Measurements from ENCODE around the gene AP5B1.

Gene AP5B1

DNA sequence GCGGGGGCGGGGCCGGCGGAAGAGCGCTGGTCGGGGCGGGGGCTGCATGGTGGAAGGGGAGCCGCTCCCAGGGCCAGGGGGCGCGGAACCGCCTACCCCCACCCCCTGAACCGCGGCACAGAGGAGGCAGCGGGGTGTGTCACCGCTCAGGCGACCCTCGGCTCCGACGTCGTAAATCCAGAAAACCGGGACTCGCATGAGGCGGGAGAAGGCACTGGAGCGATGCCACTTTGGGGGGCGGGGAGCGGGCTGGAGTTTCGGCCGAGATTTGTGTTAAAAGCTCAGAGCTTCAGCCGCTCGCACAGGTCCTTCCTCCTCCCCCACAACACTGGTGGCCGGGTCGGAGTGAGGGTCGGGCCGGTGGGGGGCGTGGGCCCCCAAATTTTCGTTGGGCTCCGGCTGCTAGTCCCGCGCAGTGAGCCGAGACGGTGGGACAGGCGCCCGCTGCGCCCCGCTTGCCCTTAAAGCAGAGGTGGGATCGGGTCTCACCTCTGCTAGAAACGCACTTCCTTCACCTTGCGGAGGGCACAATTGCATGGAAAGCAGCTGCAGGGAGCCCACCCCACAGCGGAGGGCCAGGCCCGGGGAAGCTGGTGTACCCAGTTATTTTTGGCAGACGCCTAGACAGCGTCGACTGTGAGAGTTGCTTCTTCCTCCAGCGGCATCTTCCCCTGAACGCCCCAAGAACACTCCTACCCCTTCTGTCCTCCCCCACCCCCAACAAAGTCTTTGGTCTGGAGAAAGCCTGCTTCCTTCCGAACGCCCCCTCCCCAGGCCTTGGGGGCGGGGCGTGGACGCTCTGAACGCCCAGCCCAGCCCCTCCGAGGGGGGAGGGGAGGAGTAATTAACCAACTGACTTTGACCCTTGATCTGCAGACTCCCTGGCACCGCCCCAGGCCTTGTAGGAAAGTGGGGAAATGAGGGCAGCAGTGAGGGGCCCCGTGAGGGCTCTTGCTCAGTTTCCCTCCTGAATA is 7.2 kb upstream of the AP5B1 start:
- TF ChIP-seq TCF4 (CRISPR knock-in tag; IDR thresholded peaks at IDR 0.05; ENCODE audit: borderline replicate concordance), result no peak
- TF ChIP-seq GLIS3 (CRISPR knock-in tag; IDR thresholded peaks at IDR 0.05), result no peak
- TF ChIP-seq CREB5 (CRISPR knock-in tag; IDR thresholded peaks at IDR 0.05; ENCODE audit: low read depth), result no peak
- TF ChIP-seq ZC3H10 (CRISPR knock-in tag; IDR thresholded peaks at IDR 0.05), result no peak
- no peak for TF ChIP-seq PPARA (CRISPR knock-in tag; IDR thresholded peaks at IDR 0.05; ENCODE audit: borderline replicate concordance)
- no peak for TF ChIP-seq POU6F1 (CRISPR knock-in tag; IDR thresholded peaks at IDR 0.05; ENCODE audit: borderline replicate concordance, low read depth)
- no peak for TF ChIP-seq ARNTL (CRISPR knock-in tag; IDR thresholded peaks at IDR 0.05; ENCODE audit: borderline replicate concordance, low read depth)
- no peak for TF ChIP-seq TOX (CRISPR knock-in tag; IDR thresholded peaks at IDR 0.05; ENCODE audit: borderline replicate concordance)
- TF ChIP-seq RARB (CRISPR knock-in tag; IDR thresholded peaks at IDR 0.05), result no peak
- no peak for TF ChIP-seq ZNF70 (CRISPR knock-in tag; IDR thresholded peaks at IDR 0.05)
- TF ChIP-seq TSHZ2 (CRISPR knock-in tag; IDR thresholded peaks at IDR 0.05), result no peak
- TF ChIP-seq SNAI2 (CRISPR knock-in tag; IDR thresholded peaks at IDR 0.05), result no peak
- no peak for TF ChIP-seq ZFP3 (CRISPR knock-in tag; IDR thresholded peaks at IDR 0.05)
- ATAC-seq, result no peak

DNA sequence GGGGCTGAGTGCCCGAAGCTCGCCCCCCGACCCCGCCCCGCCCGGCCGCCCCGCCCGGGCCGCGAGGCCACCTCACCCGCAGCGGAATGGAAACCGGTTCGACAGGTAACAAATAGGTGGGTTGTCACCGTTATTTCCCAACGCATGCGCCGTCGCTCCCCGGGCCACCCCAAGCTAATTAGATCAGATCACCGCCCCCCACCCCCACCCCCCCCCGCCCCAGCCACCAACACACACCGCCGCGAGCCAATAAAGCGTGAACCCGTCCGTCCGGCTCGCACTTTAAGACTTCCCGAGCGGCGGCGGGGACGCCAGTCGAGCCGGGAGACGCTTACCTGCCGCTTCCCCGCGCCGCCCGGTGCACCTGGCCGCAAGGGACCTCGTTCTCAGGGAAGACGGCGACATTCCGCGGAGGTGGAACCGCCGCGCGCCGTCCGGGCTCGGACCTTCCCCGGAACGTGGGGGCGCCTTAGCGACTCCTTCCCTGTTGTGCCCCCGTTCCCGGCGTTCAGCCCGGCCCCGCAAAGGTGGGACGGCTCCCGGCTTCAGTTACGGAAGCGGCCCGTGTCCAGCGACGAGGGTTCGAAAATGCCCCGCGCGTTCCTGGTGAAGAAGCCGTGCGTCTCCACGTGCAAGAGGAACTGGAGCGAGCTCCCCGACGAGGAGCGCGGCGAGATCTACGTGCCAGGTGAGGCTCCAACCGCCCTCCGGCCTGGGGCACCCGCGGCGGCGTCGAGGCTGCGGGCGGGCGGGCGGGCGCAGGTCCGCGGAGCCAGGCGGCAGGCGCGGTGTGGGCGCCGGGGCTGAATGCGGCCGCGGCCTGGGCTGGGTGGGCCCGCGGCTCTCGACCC is 6.2 kb upstream of the AP5B1 start, which contains the start of gene OVOL1:
OVOL1 (plus strand) TSS at position 278 of the 851 bp plus-strand sequence; CDS start at position 589, 311 bp downstream.
- no peak for TF ChIP-seq PATZ1 (CRISPR knock-in tag; IDR thresholded peaks at IDR 0.05; ENCODE audit: borderline replicate concordance)
- no peak for TF ChIP-seq ARNTL (CRISPR knock-in tag; IDR thresholded peaks at IDR 0.05; ENCODE audit: borderline replicate concordance, low read depth)
- no peak for TF ChIP-seq ZFP30 (CRISPR knock-in tag; IDR thresholded peaks at IDR 0.05)
- no peak for TF ChIP-seq ZNF70 (CRISPR knock-in tag; IDR thresholded peaks at IDR 0.05)
- no peak for TF ChIP-seq CREB5 (CRISPR knock-in tag; IDR thresholded peaks at IDR 0.05; ENCODE audit: low read depth)
- no peak for TF ChIP-seq ISL1 (CRISPR knock-in tag; IDR thresholded peaks at IDR 0.05)
- TF ChIP-seq GLIS3 (CRISPR knock-in tag; IDR thresholded peaks at IDR 0.05), result no peak
- TF ChIP-seq ZFP3 (CRISPR knock-in tag; IDR thresholded peaks at IDR 0.05), result no peak
- TF ChIP-seq TSHZ2 (CRISPR knock-in tag; IDR thresholded peaks at IDR 0.05), result no peak
- TF ChIP-seq ZNF565 (CRISPR knock-in tag; conservative IDR thresholded peaks at IDR 0.05; ENCODE audit: low read depth), result no peak
- no peak for TF ChIP-seq SNAI2 (CRISPR knock-in tag; IDR thresholded peaks at IDR 0.05)
- TF ChIP-seq ZNF8 (CRISPR knock-in tag; IDR thresholded peaks at IDR 0.05), result no peak
- TF ChIP-seq POU6F1 (CRISPR knock-in tag; IDR thresholded peaks at IDR 0.05; ENCODE audit: borderline replicate concordance, low read depth), result no peak
- TF ChIP-seq TCF4 (CRISPR knock-in tag; IDR thresholded peaks at IDR 0.05; ENCODE audit: borderline replicate concordance), result no peak
- TF ChIP-seq PPARA (CRISPR knock-in tag; IDR thresholded peaks at IDR 0.05; ENCODE audit: borderline replicate concordance), result no peak
- TF ChIP-seq RARB (CRISPR knock-in tag; IDR thresholded peaks at IDR 0.05), result no peak
- TF ChIP-seq BACH2 (CRISPR knock-in tag; IDR thresholded peaks at IDR 0.05; ENCODE audit: borderline replicate concordance), result no peak
- TF ChIP-seq ESRRG (CRISPR knock-in tag; IDR thresholded peaks at IDR 0.05), result no peak
- TF ChIP-seq OSR1 (CRISPR knock-in tag; IDR thresholded peaks at IDR 0.05), result no peak
- ATAC-seq, result no peak
